ENCODE results near the gene BARHL1.

Gene BARHL1

GRCh38 chr9:132587592-132587955 is 5.2 kb downstream of the BARHL1 start:
- no peak for DNase-seq (ENCODE audit: low read depth)

GRCh38 chr9:132588098-132588497 is 5.7 kb downstream of the BARHL1 start:
- DNase-seq (ENCODE audit: low read depth) = no peak

GRCh38 chr9:132588501-132589147 is 6.2 kb downstream of the BARHL1 start:
- DNase-seq (ENCODE audit: low read depth) = no peak

GRCh38 chr9:132589148-132590036 is 7.0 kb downstream of the BARHL1 start:
- DNase-seq (ENCODE audit: low read depth) = no peak

- DNase-seq (ENCODE audit: low read depth) = no peak
These were observed 7.6 kb downstream of the BARHL1 start for GRCh38 chr9:132590037-132590317.

GRCh38 chr9:132590318-132591182 is 8.1 kb downstream of the BARHL1 start:
- DNase-seq (ENCODE audit: low read depth) = no peak

- no peak for DNase-seq (ENCODE audit: low read depth)
These were observed 8.8 kb downstream of the BARHL1 start for GRCh38 chr9:132591244-132591643.

- DNase-seq (ENCODE audit: low read depth) = no peak
These were observed 9.4 kb downstream of the BARHL1 start for GRCh38 chr9:132591751-132592314.

GRCh38 chr9:132592451-132592850 is 10.0 kb downstream of the BARHL1 start:
- no peak for DNase-seq (ENCODE audit: low read depth)

- no peak for DNase-seq (ENCODE audit: low read depth)
These were observed 12.0 kb downstream of the BARHL1 start for GRCh38 chr9:132594412-132594811.

GRCh38 chr9:132595319-132595718 is 12.9 kb downstream of the BARHL1 start:
- DNase-seq (ENCODE audit: low read depth) = no peak

- DNase-seq (ENCODE audit: low read depth) = no peak
These were observed 13.8 kb downstream of the BARHL1 start for GRCh38 chr9:132596200-132596599.

- DNase-seq (ENCODE audit: low read depth) = no peak
These were observed 14.8 kb downstream of the BARHL1 start for GRCh38 chr9:132597073-132597775.

GRCh38 chr9:132600326-132600984 is 18.0 kb downstream of the BARHL1 start:
- DNase-seq (ENCODE audit: low read depth) = no peak

GRCh38 chr9:132602207-132602606 is 19.8 kb downstream of the BARHL1 start:
- no peak for DNase-seq (ENCODE audit: low read depth)

GRCh38 chr9:132605387-132605786 is 23.0 kb downstream of the BARHL1 start:
- no peak for DNase-seq (ENCODE audit: low read depth)

- DNase-seq (ENCODE audit: low read depth) = no peak
These were observed 23.7 kb downstream of the BARHL1 start for GRCh38 chr9:132606066-132606465.

GRCh38 chr9:132609184-132609583 is 26.8 kb downstream of the BARHL1 start:
- no peak for DNase-seq (ENCODE audit: low read depth)

GRCh38 chr9:132609829-132610228 is 27.4 kb downstream of the BARHL1 start:
- peak; percentile 92 for DNase-seq (ENCODE audit: low read depth)

GRCh38 chr9:132610661-132611060 is 28.3 kb downstream of the BARHL1 start:
- no peak for DNase-seq (ENCODE audit: low read depth)

GRCh38 chr9:132614324-132614723 is 31.9 kb downstream of the BARHL1 start:
- no peak for DNase-seq (ENCODE audit: low read depth)

All from HS-5 (cell line).